GM21367 (cell line): ENCODE results near the gene PRDM16.

Experiments used
- ATAC-seq: cut with Tn5 transposase; IDR thresholded peaks from one replicate; pipeline ENCODE4 v1.9.1; 2021; ENCODE audit not compliant: unreplicated experiment

The PRDM16 gene

DNA sequence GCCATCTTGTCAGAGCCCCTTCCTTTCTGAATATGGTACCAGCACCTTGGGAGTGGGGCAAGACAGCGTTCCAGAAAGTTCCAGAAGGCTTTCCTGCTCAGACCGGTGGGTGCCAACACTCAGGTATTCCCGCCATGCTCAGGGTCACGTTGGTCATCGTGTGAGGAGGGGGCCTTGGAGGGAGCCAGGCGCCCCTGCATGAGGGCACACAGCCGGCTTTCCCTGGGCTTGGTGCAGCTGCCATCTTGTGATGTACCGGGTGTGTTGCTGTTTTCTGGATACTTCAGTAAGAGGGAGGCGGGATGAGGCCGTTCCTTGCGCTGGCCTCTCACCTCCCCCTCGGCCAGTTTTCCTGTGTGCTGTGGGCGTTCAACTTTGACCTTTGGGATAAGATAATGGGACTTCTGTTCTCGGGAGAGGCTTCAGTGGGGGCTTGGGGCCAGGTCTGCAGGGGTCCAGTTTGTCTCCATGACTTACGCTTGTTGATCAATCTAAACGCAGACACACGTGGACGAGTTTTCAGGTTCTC is 69.7 kb downstream of the PRDM16 start:
- no peak for ATAC-seq

- ATAC-seq = no peak
These were observed 70.4 kb downstream of the PRDM16 start for GRCh38 chr1:3139451-3139852.

DNA sequence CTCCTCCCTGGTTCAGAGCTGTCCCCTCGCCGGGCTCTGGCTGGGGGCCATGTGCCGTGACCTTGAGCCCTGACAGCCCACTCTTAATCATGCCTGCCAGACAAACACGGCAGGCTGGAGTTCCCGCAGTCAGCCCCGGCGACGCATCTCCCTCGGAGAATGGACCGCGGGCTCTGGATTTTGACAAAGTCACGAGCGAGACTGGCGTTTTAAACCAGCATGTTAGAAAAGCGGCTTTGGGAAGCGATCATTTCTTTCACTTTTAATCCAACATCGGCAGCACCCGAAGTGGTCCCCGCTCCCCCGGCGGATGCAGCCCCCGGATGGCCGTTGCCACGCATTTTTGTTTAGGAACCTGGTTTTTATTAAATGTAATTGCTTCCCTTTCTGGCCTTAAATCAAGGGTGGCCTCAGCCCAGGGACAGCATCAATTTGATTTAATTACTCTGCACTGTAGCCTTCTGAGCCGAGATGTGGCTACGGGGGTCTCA is 70.9 kb downstream of the PRDM16 start:
- no peak for ATAC-seq

GRCh38 chr1:3140437-3140836 is 71.4 kb downstream of the PRDM16 start:
- ATAC-seq = no peak

DNA sequence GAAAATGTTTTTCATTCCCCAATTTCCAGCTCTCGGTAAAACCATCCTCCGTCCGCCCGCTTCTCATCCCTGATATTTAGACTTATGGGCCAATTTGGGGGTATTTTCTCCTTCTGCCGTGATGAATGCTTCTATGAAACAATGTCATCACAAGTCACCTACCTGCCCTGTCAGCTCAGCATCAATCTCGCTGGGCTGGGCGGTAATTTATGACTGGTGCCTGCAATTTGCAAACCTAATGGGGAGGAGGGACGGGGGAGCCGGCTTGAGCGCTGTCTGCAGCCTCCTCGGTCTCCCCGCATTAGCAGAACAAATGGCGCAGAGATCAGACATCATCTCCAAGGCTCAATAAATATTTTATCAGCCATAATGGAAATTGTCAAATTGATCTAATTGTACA is 72.1 kb downstream of the PRDM16 start:
- no peak for ATAC-seq

DNA sequence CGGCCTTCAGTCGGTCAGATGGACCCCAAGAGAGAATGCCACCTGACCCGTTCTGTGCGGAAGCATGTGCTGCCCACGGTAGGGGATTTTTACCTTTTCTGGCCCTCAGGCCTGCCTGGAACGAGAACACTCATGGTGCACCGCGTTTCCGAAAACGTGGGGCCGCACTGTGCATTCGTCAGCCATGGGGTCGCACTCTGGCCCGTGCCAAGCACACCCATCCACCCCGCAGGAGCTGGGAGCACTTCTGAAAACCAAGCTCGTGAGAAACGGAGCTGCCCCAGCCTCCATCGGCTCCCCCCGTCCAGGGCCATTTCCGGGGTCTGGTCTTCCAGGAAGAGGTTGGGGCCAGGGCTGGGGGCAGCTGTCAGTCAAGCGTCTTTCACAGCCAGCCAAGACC is 72.8 kb downstream of the PRDM16 start:
- ATAC-seq = no peak

- ATAC-seq = no peak
These were observed 73.2 kb downstream of the PRDM16 start for GRCh38 chr1:3142236-3142635.

DNA sequence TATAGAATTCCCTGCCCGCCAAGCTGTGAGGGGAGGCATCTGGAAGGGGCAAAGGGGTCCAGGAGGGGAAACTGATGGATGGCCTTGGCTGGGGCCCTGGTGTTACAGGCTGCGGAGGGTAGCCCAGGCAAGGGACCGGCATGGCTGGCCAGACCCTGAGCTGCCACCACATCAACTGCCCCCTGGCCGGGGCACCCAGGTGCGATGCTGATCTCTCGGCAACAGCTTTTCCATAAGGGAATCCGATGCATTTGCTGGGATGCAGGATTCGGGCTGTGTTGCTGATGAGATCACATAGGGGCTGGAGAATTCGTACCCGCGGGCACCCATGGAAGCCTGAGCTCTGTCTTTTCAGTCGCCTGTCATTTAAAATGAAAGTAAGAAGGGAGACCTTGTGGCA is 73.7 kb downstream of the PRDM16 start:
- no peak for ATAC-seq

GRCh38 chr1:3145532-3146325 is 76.7 kb downstream of the PRDM16 start:
- ATAC-seq = no peak

DNA sequence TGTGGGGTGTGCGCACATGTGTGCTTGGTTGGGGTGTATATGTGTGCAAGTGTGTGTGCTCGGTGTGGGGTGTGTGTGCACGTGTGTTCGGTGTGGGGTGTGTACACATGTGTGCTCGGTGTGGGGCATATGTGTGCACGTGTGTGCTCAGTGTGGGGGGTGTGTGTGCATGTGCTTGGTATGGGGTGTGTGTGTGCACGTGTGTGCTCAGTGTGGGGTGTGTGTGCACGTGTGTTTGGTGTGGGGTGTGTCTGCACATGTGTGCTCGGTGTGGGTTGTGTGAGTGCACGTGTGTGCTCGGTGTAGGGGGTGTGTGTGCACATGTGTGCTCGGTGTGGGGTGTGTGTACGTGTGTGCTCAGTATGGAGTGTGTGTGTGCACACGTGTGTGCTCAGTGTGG is 77.5 kb downstream of the PRDM16 start:
- ATAC-seq = no peak

DNA sequence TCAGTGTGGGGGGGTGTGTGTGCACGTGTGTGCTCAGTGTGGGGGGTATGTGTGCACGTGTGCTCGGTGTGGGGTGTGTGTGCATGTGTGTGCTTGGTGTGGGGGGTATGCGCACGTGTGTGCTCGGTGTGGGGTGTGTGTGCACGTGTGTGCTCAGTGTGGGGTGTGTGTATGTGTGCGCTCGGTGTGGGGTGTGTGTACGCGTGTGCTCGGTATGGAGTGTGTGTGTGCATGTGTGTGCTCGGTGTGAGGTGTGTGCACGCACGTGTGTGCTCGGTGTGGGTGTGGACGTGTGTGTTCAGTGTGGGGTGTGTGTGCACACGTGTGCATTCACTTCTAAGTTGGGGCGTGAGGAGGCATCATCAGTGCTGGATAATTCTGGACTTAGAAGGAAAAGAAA is 77.9 kb downstream of the PRDM16 start:
- no peak for ATAC-seq

DNA sequence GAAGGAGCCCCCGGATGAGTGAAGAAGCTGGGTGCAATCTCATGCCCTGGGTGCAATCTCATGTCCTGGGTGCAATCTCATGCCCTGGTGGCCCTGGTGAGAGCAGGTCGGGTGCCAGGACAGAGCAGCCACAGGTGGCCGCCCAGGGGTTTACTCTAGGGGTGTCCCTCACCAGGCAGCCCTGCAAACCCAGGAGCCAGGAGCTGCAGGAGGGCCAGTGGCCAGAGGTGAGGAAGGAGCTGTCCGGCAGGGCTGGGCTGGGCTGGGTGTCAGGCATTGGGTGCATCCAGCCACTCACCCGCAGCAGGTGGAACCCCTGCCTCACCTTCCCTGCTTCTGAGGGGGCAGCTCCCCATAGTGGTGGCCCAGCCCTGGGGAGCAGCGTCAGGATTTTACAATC is 79.2 kb downstream of the PRDM16 start:
- no peak for ATAC-seq

GRCh38 chr1:3149277-3149676 is 80.3 kb downstream of the PRDM16 start:
- ATAC-seq = no peak

DNA sequence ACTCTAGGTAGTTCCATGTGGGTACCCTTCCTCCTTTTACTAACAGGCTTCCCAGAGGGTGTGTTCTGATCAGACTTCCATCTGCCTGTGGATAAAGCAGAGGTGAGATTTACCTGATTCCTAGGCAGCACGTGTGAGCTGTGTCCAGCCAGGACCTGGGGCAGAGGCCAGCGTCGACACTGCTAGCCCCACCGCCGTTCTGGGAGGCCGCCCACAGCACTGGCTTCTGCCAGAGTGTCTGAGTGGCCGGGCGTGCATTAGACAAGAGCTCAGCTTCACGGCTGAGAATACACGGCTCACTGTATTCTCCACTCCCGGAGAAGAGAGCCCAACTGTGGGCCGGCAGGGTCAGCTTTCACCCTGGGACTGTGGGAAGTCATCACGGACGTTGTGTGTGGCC is 82.5 kb downstream of the PRDM16 start:
- ATAC-seq = no peak

DNA sequence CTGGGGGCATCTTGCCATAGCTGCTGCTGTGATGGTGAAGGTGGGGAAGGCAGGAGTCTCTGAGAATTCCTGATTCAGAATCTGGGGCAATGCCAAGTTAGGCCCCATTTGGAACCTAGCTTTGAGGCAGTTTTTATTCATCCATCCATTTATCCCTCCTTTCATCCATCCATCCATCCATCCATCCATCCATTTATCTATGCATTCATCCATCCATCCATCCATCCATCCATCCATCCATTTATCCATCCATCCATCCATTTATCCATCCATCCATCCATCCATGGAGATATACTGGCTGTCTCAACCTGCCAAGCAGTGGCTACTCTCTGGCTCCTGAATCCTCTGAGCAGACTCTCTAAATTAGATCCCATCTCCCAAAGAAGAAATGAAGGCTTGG is 83.1 kb downstream of the PRDM16 start:
- ATAC-seq = no peak

DNA sequence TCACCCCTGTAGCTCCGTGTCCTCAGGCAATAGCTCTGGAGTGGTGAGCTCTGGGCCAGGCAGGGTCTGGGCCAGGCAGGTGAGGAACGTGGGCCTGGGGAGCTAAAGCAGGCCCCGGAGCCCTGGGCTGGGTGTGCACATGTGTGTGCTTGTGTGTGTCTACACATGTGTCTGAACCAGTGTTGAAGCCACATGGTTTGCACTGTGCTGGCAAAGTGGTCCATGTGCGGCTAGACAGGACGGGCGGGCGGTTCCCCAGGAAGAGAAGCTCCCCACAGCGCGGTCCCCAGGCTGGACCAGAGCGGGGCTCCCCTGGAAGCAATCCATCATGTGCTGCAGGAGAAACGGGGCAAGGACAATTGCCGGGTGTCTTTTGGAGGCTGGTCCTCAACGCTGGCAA is 84.2 kb downstream of the PRDM16 start:
- ATAC-seq = no peak

- no peak for ATAC-seq
These were observed 85.1 kb downstream of the PRDM16 start for GRCh38 chr1:3153902-3154795.

GRCh38 chr1:3155056-3155925 is 86.3 kb downstream of the PRDM16 start:
- ATAC-seq = no peak

DNA sequence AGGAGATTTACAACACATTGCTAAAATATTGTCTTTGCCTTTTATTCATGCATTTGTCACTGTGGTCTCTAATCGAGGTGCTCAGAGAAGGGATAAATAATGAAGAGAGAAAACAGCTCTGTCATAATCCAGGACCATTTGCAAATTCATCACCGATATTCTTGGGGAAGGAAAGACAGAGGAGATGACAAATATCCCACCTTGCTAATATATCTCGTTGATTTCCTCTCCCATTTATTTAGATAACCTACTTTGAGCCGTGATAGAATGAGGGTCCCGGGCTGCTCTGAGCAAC is 86.9 kb downstream of the PRDM16 start:
- no peak for ATAC-seq

GRCh38 chr1:3156936-3157335 is 87.9 kb downstream of the PRDM16 start:
- no peak for ATAC-seq

DNA sequence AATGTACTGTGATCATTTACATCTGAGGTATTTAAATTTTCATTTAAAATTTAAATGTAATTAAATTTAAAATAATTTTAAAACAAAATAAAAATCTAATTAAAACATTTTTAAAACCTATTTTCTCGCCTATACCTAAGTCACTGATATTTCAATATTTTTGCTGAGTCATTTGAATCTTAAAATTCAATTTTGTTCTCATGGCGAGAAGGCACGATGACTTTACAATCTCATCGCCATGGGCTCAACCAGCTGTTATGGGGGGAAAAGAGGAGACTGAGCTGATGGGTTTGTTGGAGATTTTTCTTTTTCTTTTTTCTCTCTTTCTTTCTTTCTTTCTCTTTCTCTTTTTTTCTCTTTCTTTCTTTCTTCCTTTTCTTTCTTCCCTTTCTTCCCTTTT is 89.3 kb downstream of the PRDM16 start:
- ATAC-seq = no peak
